Rectal smooth muscle tissue (tissue), 1 donor: Measurements from ENCODE around the gene TMEM88.
A peak's percentile ranks its signal among the peaks of the same experiment; 100 is the strongest.

Source experiments
- H3K27ac ChIP-seq: one replicate; pipeline ENCODE4 v1.7.0; 2013; ENCODE audit warnings: low read depth, low read length, inconsistent platforms
- H3K27me3 ChIP-seq: one replicate; pipeline ENCODE4 v1.7.0; 2013; ENCODE audit warnings: low read length; ENCODE audit not compliant: control insufficient read depth, insufficient read depth
- H3K36me3 ChIP-seq: one replicate; pipeline ENCODE4 v1.7.0; 2013; ENCODE audit warnings: low read length; ENCODE audit not compliant: control insufficient read depth, insufficient read depth
- H3K4me1 ChIP-seq: one replicate; pipeline ENCODE4 v1.7.0; 2013; ENCODE audit warnings: low read length; ENCODE audit not compliant: control insufficient read depth, insufficient read depth
- H3K4me3 ChIP-seq: one replicate; pipeline ENCODE4 v1.7.0; 2013; ENCODE audit warnings: low read length
- H3K9ac ChIP-seq: one replicate; pipeline ENCODE4 v1.7.0; 2013; ENCODE audit warnings: low read length

Gene TMEM88

DNA sequence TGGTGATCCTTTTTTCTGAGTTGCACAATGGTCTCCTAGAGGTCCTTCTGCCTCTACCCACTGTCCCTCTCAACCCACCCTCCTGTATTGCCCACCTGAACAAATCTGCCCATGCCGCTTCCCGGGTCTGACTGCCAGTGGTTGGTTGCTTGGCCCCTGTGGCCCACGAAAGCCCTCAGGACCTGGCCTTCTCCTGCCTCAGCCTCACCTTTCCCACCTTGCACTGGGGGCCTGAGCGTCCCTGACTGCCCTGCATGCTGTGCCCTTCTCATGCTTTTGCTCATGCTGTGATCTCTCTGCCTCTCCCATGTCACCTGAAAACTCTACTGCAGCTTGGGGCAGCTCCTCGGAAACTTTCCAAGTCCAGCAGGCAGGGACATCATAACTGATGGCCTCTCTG is 34.6 kb upstream of the TMEM88 start:
- Histone ChIP-seq H3K36me3 (no peaks in the 10 kb centered on the region), H3K9ac (no peak overlapping the region), H3K27me3 (no peaks in the 10 kb centered on the region), H3K4me1 (no peaks in the 10 kb centered on the region), H3K27ac (no peak overlapping the region), H3K4me3 (no peak overlapping the region)

DNA sequence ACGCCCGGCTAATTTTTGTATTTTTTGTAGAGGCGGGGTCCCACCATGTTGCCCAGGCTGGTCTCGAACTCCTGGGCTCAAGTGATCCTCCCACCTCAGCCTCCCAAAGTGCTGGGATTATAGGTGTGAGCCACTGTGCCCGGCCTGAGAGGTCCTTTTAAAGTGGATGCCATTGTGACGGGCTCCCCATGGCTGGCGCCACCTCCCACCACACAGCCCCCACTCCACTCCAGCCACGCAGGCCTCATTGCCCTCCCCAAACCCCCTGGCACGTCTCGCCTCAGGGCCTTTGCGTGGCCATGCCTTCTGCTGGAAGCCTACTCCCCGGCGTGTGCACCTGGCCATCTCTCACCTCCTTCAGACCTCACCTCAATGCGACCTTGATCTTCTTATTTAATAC is 32.7 kb upstream of the TMEM88 start:
- Histone ChIP-seq H3K9ac (no peak overlapping the region), H3K27ac (no peak overlapping the region), H3K27me3 (no peaks in the 10 kb centered on the region), H3K36me3 (no peaks in the 10 kb centered on the region), H3K4me1 (no peaks in the 10 kb centered on the region), H3K4me3 (no peak overlapping the region)

DNA sequence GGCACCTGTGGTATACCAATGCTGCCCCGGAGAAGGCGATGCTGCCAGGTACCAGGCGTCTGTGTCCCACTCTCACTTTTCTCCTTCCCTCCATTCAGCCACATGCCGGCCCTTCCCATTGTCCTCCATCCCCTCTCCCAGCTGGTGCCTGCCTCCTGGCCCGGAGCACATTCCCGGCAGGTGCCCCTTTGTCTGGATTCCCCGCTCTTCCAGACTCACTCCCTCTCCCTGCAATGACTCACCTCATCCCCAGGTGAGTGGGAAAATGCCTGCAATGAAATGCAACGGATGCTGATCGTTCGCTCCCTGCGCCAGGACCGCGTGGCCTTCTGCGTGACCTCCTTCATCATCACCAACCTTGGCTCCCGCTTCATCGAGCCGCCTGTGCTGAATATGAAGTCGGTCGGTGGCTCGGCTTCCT is 31.3 kb upstream of the TMEM88 start:
- Histone ChIP-seq H3K9ac (no peak overlapping the region), H3K27ac (no peak overlapping the region)

DNA sequence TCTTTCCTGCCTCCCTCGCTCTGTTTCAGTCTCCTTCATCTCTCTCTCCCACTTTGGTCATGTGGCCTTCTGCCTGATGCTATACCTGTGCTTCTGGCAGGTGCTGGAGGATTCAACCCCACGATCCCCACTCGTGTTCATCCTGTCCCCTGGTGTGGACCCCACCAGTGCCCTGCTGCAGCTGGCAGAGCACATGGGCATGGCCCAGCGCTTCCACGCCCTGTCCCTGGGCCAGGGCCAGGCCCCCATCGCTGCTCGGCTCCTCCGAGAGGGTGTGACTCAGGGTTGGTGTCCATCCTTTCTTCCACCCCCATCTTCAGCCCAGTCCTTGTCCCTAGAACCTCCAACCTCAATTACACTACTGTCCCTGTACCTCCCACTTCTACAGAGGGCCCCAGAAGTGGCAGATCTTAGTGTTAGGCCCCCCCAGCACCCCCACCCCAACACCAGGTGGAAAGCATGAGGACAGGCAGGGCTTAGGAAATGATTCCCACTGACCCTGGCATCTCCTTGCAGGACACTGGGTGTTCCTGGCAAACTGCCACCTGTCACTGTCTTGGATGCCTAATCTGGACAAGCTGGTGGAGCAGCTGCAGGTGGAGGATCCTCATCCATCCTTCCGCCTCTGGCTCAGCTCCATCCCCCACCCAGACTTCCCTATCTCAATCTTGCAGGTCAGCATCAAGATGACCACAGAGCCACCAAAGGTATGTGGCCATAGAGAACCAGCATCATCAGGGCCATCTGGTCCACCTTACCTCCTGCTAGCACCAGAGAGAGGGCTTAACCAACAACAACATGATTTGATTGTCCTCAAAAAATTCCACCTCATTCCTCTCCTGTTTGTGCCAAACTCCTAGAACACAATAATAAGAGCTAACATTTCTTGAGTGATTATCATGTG is 30.6 kb upstream of the TMEM88 start:
- Histone ChIP-seq H3K27ac (no peak overlapping the region), H3K4me1 (no peaks in the 10 kb centered on the region), H3K36me3 (no peaks in the 10 kb centered on the region), H3K27me3 (no peaks in the 10 kb centered on the region), H3K9ac (no peak overlapping the region), H3K4me3 (no peak overlapping the region)

More for the DNA sequence above, 31.3 kb upstream of the TMEM88 start:
- Histone ChIP-seq H3K27me3 (no peaks in the 10 kb centered on the region), H3K4me3 (no peak overlapping the region), H3K4me1 (no peaks in the 10 kb centered on the region), H3K36me3 (no peaks in the 10 kb centered on the region)

DNA sequence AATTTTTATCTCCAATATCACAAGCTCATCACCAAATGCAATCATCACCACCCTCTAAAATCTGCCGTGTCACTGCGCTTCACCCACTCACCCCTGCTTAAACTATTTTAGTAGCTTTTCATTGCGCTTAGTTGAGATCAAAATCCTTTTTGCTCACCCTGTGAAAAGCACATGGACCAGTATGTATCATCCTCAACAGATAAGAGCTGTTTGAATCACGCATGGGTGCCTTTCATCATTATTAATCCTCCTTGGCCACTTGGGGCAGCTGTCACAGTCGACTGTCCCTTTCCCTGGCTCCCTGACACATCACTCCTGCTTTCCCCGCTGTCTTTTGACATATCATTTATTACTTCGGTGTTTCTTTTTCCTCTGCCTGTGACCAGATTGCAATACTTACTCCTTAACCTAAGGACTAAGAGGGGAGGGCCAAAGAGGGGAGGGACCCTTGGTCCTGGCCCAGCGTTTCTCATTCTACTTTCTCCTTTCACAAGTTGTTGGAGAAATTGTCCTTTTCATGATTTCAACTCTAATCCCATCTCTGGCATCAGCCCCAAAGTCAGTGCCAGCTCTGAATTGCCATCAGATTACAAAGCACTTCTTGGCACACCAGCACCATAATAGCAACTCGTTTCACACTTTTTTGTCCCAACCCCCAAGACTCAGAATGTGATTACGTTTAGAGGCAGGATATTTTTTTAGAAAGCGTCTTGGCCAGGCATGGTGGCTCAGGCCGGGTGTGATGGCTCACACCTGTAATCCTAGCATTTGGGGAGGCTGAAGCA is 29.5 kb upstream of the TMEM88 start:
- no peaks in the 10 kb centered on the region for H3K36me3 ChIP-seq
- H3K4me3 ChIP-seq = no peak overlapping the region
- H3K9ac ChIP-seq = no peak overlapping the region
- no peaks in the 10 kb centered on the region for H3K4me1 ChIP-seq
- no peaks in the 10 kb centered on the region for H3K27me3 ChIP-seq
- no peak overlapping the region for H3K27ac ChIP-seq

DNA sequence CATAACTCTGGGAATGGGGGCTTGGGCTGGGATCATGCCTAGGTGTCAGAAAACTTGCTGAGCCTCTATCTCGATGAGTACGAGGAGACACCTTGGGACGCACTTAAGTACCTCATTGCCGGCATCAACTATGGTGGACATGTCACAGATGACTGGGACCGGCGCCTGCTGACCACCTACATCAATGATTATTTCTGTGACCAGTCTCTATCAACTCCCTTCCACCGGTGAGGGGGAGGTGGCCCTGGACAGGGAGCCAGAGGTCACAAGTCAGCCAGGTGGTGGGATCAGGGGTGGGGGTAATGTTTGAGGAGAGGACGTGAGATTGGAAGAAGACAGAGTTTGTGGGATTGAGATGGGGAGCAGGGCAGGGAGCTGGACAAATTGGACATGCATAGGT is 24.2 kb upstream of the TMEM88 start:
- Histone ChIP-seq H3K4me3 (no peak overlapping the region), H3K9ac (no peak overlapping the region), H3K36me3 (no peaks in the 10 kb centered on the region), H3K27me3 (no peaks in the 10 kb centered on the region), H3K4me1 (peaks cover 7% of the 10 kb centered on the region), H3K27ac (no peak overlapping the region)

DNA sequence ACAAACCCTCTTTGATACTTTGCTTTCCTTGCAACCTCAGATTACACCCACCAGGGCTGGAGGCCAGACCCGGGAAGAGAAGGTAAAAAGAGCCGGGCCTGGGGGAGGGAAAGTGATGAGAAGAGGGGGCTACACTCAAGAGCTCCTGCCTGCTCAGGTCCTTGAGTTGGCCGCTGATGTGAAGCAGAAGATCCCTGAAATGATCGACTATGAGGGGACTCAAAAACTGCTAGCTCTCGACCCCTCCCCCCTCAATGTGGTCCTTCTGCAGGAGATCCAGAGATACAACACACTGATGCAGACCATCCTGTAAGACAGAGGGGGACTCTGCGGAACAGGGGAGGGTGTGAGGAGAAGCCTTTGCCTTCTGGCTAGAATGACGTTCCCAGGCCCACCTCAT is 23.6 kb upstream of the TMEM88 start:
- Histone ChIP-seq H3K4me1 (peaks cover 7% of the 10 kb centered on the region), H3K4me3 (no peak overlapping the region), H3K27me3 (no peaks in the 10 kb centered on the region), H3K36me3 (no peaks in the 10 kb centered on the region), H3K9ac (no peak overlapping the region), H3K27ac (no peak overlapping the region)

DNA sequence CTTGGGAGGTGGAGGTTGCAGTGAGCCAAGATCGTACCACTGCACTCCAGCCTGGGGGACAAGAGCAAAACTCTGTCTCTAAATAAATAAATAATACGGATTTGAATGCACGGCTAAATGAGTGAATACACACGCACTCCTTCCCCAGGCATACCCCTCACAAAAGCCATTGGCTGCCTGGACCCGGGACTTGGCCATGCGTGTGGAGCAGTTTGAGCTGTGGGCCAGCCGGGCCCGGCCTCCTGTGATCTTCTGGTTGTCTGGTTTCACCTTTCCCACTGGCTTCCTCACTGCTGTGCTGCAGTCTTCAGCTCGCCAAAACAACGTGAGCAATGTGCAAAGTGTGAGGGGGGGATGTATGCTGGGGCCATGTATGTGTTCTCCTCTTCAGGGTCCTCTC is 22.4 kb upstream of the TMEM88 start:
- no peak overlapping the region for H3K9ac ChIP-seq
- H3K27me3 ChIP-seq = no peaks in the 10 kb centered on the region
- H3K36me3 ChIP-seq = no peaks in the 10 kb centered on the region
- no peak overlapping the region for H3K4me3 ChIP-seq
- H3K27ac ChIP-seq = no peak overlapping the region
- H3K4me1 ChIP-seq = peaks cover 17% of the 10 kb centered on the region

DNA sequence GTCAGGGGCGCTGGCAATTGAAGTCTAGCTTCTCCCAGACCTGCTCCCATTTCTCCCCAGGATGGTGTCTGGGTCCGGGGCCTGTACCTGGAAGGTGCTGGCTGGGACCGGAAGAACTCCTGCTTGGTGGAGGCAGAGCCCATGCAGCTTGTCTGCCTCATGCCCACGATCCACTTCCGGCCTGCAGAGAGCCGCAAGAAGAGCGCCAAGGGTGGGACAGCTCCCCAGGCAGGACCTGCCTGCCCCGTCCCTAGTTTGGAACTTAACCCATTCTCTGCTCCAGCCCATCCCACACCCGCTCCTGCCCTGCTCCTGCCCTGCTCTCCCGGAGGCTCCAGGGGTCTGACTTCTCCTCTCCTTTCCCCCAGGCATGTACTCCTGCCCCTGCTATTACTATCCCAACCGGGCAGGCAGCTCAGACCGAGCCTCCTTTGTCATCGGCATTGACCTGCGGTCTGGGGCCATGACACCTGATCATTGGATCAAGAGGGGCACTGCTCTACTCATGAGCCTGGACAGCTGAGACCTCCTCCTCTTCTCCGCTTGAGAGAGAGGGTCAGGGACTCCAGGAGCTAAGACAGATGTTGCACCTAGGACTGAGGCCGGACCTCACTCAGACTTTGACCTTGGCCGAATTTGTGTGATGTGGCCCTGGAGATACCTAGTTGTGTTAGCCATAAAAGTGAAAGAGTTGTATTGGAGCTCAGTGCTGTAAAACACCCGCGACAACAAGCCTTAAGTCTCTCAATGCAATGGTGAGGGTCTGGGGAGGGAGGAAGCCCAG is 21.7 kb upstream of the TMEM88 start:
- Histone ChIP-seq H3K27ac (peak overlapping the region; percentile 92), H3K36me3 (no peaks in the 10 kb centered on the region), H3K4me3 (peak overlapping the region; percentile 83), H3K4me1 (peaks cover 18% of the 10 kb centered on the region), H3K9ac (peak overlapping the region; percentile 45), H3K27me3 (no peaks in the 10 kb centered on the region)

DNA sequence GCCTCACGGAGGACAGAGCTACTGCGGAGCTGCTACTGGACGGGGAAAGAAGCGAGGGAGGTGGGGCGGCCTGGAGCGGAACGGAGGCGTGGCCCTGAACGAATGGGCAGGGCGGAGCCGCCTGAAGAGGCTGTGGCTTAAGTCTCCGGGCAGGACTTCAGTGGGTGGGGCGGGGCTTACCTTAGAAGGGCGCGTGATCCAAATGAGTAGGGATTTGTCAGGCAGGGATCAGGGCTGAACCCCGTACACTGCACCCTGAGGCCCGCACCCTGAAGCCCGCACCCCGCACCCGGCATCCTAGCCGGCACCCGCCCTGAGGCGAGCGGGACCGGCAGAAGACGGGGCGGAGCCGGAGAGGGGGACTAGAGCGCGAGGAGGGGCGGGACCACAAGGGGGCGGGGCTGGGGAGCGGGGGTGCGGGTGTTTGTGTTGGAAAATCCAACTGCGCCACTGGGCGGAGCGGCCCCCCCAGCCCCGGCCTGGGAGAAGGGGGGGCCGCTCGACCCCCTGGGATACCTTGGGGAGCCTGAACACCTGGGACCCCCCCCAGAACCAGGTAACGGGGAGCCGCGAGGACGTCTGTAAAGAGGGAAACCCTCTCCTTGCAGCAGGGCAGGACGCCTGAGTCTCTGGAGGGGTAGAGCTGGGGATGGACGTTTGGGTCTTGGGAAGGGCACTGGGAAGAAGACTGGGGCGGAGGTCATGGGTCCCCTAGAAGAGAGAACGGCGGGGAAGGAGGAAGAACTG is 20.9 kb upstream of the TMEM88 start, which contains the start of gene KDM6B:
KDM6B (plus strand) TSS at position 423 of the 747 bp plus-strand sequence. CDS start 11,338 bp downstream, outside the sequence.
- Histone ChIP-seq H3K27ac (peak within 1 kb of the TSS; percentile 92), H3K36me3 (no peaks in the 10 kb centered on the region), H3K27me3 (no peaks in the 10 kb centered on the region), H3K4me1 (peaks cover 23% of the 10 kb centered on the region), H3K9ac (peak within 1 kb of the TSS; percentile 88), H3K4me3 (peak within 1 kb of the TSS; percentile 83)

DNA sequence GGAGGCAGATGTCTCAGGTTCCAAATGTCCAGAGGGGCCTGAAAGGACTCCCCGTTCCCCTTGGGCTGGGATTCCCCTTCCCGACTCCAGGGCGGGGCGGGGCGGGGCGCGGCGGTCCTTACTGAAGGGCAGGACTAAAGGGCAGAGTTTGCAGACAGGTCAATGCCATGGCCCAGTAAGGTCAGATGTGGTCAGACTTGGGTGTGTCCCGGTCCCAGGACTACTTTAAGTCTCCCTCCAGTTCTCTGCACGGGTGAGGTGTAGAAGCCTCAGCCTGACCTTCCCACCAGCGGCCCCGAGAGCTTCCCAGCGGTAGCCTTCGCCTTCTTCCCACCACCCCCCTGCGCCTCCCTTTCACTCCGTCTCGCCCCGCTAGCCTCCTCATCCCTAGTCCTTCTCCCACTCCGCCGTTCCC is 20.3 kb upstream of the TMEM88 start:
- H3K4me3 ChIP-seq = peak overlapping the region; percentile 83
- peaks cover 23% of the 10 kb centered on the region for H3K4me1 ChIP-seq

More for the DNA sequence above, 20.3 kb upstream of the TMEM88 start:
- H3K27me3 ChIP-seq = no peaks in the 10 kb centered on the region
- H3K27ac ChIP-seq = peak overlapping the region; percentile 92
- no peaks in the 10 kb centered on the region for H3K36me3 ChIP-seq
- peak overlapping the region; percentile 88 for H3K9ac ChIP-seq
